Measurements from ENCODE around the gene PIK3CD.
"Not testable (repeated sequence)": the region's sequence is repeated elsewhere in the genome, so short reads cannot be mapped to it uniquely, and the experiment has no call there.

The PIK3CD gene

DNA sequence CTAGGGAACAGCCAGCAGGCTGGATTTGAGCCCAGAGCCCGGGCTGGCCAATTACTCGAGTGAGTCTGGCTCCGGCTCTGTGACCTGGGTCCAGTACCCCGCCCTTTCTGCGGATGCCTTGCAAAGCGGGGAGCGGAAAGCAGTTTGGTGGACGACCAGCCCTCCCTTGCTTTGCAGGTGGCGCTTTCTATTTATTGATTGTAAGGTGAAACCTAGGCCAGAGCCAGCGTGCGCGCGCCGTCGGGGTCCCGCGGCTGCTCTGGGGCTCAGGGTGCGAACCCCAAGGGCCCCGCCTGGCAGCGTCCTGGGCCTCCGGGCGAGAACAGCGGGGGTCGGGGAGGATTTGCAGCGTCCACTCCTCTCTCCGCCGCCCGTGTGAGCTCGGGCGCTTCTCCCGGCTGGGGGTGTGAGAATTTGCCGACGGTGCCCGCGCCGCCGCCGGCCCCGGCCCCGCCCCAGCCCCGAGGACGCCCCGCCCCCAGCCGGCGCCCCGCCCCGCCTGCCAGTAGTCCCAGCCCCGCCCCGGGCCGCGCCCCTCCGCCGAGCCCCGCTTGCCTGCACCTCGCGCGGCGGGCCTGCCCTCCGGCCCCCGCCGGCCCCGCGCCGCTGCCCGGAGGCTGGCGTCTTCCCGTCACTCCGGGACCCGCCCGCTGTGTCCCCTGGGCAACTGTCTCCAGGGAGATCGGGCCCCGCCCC, 37.6 kb downstream of the PIK3CD start:
- DNase-seq, result peak; percentile 80

DNA sequence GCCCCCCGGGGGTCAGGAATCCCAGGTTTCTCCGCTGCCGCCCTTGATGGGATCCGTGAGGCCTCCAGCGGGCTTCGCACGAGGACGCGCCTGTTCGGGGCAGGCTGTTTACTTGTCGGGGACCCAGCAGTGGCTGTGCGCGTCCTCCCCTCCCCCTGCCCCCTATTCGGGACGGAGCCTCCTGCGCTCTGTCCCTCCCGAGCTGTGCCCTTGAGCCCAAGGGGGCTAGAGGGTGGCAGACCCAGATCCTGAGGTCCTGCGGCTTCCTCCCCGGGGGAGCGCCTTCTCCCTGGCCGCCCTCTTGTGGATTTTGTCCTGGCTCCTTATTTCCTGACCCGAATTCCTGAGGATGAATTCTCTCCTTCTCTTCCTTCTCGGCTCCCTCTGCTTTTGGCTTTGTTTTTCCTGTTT, 38.4 kb downstream of the PIK3CD start:
- DNase-seq, result peak; percentile 67

GRCh38 chr1:9690440-9691107, 39.0 kb downstream of the PIK3CD start:
- no peak for DNase-seq

- DNase-seq, result no peak
These were observed 39.5 kb downstream of the PIK3CD start for GRCh38 chr1:9691108-9691445.

GRCh38 chr1:9691691-9692090, 40.2 kb downstream of the PIK3CD start:
- DNase-seq, result no peak

- DNase-seq, result no peak
These were observed 45.3 kb downstream of the PIK3CD start for GRCh38 chr1:9696793-9697192.

DNA sequence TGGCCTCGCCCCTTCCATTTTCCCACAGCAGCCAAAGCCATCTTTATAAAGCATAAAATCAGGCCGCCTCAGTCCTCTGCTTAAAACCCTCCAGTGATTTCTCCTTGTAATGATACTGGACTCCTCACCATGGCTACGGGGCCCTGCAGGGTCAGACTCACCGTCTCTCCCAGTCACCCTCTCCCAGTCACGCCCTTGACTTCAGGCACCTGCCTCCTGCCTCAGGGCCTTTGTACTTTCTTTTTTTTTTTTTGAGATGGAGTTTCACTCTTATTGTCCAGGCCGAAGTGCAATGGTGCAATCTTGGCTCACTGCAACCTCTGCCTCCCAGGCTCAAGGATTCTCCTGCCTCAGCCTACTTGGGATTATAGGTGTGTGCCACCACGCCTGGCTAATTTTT, 47.8 kb downstream of the PIK3CD start:
- no peak for DNase-seq

GRCh38 chr1:9700340-9700739, 48.8 kb downstream of the PIK3CD start:
- DNase-seq, result no peak

GRCh38 chr1:9701665-9702064, 50.1 kb downstream of the PIK3CD start:
- no peak for DNase-seq

DNA sequence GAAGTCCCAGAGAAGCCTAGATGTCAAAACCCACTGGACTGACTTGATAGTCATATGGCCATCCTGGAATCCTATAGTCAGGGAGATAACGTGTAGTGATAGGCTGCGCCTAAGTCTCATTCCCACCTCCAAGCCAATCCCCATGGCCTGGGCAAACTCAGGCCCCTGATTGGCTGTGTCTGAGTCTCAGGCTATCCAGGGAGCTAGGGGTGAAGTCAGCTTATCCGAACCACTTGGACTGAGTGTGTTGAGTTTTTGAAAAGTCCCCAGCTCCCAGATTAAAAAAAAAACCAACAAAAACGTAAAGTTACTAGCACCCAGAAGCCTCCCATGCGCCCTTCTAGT, 51.6 kb downstream of the PIK3CD start:
- no peak for DNase-seq

DNA sequence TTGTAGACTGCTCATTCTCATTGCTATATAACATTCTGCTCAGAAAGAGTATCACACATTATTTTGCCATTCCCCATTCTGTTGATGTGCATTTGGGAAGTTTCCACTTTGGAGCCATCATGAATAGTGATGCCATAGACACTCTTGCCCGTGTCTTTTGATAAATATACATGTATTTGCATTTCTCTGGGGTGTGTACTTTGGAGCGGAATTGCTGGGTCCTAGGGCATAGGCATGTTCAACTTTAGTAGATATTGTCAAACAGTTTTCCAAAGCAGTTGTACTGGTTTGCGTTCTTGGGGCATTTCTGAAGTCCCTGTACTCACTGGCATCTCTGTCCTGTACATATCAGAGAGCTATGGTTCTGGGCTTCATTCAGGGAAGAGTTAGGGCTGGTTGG, 52.1 kb downstream of the PIK3CD start:
- DNase-seq, result no peak

DNA sequence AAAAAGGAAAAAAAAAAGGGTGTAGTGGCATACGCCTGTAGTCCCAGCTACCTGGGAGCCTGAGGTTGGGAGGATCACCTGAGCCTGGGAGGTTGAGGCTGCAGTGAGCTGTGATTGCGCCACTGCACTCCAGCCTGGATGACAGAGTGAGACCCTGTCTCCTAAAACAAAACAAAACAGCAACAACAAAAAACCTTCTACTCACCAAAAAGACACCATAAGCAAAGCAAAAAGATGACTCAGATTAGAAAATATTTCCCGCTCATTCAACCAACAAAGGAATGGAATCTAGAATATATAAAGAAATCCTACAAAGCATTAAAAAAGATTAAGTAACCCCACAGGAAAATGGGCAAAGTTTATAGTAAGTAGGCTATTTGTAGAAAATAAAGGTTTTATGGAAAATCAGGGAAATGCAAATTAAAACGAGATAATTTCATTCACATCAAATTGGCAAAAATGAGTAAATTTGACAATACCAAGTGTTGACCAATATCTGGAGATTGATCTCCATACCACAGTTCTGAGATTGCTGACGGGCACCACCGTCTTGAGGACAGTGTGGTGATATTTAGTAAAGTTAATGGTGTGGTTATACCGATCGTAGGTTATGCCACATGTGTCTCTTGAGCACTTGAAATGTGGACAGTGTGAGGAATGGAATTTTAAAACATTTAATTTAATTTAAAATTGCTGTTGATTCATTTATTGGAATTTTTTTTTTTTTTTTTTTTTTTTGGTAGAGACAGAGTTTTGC, 54.0 kb downstream of the PIK3CD start:
- DNase-seq, result no peak

GRCh38 chr1:9706178-9706577, 54.6 kb downstream of the PIK3CD start:
- no peak for DNase-seq

DNA sequence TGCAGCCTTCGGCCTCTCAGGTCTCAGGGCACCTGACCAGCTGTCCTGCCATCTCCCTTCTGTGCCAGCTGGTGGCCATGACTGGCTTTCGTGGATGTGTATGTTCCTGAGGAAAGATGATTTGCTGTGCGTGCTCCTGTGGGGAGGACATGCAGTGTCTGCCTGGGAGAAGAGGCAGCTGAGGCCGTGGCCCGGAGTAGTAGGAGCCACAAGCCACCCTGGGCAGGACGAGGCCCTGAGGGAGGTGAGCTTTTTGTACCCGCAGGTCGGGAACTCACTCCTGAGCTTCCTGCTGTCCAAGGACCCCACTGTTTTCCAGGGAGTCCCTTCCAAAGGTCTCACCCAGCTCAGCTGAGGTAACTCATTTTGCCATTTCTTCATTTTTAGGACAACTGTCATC, 58.5 kb downstream of the PIK3CD start:
- no peak for DNase-seq

- no peak for DNase-seq
These were observed 60.0 kb downstream of the PIK3CD start for GRCh38 chr1:9711466-9712020.

- DNase-seq, result not testable (repeated sequence)
These were observed 61.2 kb downstream of the PIK3CD start for GRCh38 chr1:9712767-9713166.

GRCh38 chr1:9714257-9714718, 62.8 kb downstream of the PIK3CD start:
- no peak for DNase-seq

GRCh38 chr1:9715536-9716226, 64.2 kb downstream of the PIK3CD start:
- no peak for DNase-seq

DNA sequence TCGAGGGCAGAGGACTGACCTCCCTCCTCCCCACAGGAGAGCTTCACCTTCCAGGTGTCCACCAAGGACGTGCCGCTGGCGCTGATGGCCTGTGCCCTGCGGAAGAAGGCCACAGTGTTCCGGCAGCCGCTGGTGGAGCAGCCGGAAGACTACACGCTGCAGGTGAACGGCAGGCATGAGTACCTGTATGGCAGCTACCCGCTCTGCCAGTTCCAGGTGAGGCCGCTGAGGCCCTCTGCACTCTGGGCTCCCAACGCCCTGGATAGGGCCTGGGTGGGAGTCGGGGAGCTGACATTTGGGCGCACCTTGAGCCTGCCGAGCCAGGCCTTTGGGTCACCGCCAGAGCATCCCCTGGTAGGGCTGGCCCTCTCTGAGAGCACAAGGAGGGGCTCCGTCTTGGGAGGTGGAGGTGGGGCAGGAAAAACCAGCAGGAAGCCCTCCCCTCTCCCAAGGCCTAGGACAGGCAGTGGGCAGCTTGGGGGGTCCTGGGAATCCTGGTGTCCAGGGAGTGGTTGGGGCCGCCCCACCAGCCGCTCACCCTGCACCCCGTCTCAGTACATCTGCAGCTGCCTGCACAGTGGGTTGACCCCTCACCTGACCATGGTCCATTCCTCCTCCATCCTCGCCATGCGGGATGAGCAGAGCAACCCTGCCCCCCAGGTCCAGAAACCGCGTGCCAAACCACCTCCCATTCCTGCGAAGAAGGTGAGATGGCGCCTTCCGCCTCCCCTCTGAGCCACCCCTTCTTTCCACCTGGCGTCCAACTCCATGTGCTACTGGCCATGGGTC, 65.1 kb downstream of the PIK3CD start:
- no peak for DNase-seq

- DNase-seq, result peak; percentile 79
These were observed 65.9 kb downstream of the PIK3CD start for GRCh38 chr1:9717193-9718005.
